Keratinocyte (primary cell): Measurements from ENCODE around the gene RDH16.
"Not testable (repeated sequence)": the region's sequence is repeated elsewhere in the genome, so short reads cannot be mapped to it uniquely, and the experiment has no call there.

Source experiments
- CTCF ChIP-seq, 3 experiments: IDR thresholded peaks in 1 of 3; conservative IDR thresholded peaks in 1 of 3; optimal IDR thresholded peaks in 1 of 3; 2 replicates in 2 of 3; 3 replicates in 1 of 3; pipeline versions ENCODE3 to v1.5.1; 2011; ENCODE audit warnings: low read length in 3 of 3, mild to moderate bottlenecking in 3 of 3, moderate library complexity in 2 of 3, control low read depth in 1 of 3, inconsistent platforms in 1 of 3; ENCODE audit not compliant: insufficient read depth in 2 of 3; ENCODE audit errors: extremely low read depth in 1 of 3
- EZH2 ChIP-seq: IDR thresholded peaks from one replicate; pipeline ENCODE4 v1.6.1; 2012; ENCODE audit warnings: inconsistent platforms, mild to moderate bottlenecking, low read length, moderate library complexity

- TF ChIP-seq CTCF (optimal IDR thresholded peaks at IDR 0.05 in 1 of 3, IDR thresholded peaks at IDR 0.05 in 1 of 3, conservative IDR thresholded peaks at IDR 0.05 in 1 of 3; ENCODE audit: extremely low read depth in 1 of 3, insufficient read depth in 2 of 3, low read length in 3 of 3); EZH2: not testable (repeated sequence)
These were observed 11.5 kb upstream of the RDH16 start for GRCh38 chr12:56968910-56969309.
